ENCODE measurements around the gene CCDC33. TPM values are rescaled to one million over a fixed set of nuclear protein-coding genes. Genes with fewer than 3 reads are reported as not detected.

Gene CCDC33
- total RNA-seq, 2 donors from 2014 or later: 0.10 to 0.21 TPM

DNA sequence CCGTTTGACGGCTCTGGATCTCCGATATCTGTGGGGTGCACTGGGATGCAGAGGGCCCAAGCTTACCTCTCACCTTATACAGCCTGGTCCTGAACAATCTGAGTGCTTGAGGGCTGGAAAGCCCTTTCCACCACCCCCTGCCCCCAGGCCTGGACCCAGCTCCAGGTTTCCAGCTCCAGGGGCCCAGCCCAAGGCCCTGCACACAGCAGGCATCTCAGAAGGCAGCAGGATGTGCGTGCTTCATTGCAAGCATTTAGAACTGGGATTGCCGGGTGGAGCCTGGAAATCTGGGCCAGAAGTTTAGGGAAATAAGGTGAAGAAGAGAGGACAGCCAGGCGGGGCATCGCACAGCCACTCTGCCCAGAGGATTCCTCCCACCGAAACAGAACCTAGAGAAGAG is 25.6 kb downstream of the CCDC33 start:
- Histone ChIP-seq H3K9ac (ENCODE audit: low read depth in 2 of 2, low read length in 2 of 2) (no peak overlapping the region), H3K9me3 (no peaks in the 10 kb centered on the region), H3K36me3 (no peaks in the 10 kb centered on the region), H3K27me3 (no peaks in the 10 kb centered on the region), H3K27ac (no peak overlapping the region), H3K4me3 (no peak overlapping the region), H3K4me1 (no peaks in the 10 kb centered on the region)
- no peak for DNase-seq
- TF ChIP-seq, protein P1, sequence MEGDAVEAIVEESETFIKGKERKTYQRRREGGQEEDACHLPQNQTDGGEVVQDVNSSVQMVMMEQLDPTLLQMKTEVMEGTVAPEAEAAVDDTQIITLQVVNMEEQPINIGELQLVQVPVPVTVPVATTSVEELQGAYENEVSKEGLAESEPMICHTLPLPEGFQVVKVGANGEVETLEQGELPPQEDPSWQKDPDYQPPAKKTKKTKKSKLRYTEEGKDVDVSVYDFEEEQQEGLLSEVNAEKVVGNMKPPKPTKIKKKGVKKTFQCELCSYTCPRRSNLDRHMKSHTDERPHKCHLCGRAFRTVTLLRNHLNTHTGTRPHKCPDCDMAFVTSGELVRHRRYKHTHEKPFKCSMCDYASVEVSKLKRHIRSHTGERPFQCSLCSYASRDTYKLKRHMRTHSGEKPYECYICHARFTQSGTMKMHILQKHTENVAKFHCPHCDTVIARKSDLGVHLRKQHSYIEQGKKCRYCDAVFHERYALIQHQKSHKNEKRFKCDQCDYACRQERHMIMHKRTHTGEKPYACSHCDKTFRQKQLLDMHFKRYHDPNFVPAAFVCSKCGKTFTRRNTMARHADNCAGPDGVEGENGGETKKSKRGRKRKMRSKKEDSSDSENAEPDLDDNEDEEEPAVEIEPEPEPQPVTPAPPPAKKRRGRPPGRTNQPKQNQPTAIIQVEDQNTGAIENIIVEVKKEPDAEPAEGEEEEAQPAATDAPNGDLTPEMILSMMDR (IDR thresholded peaks at IDR 0.05): no peak
- intact Hi-C loops (cut with DNase I): no loop called here

DNA sequence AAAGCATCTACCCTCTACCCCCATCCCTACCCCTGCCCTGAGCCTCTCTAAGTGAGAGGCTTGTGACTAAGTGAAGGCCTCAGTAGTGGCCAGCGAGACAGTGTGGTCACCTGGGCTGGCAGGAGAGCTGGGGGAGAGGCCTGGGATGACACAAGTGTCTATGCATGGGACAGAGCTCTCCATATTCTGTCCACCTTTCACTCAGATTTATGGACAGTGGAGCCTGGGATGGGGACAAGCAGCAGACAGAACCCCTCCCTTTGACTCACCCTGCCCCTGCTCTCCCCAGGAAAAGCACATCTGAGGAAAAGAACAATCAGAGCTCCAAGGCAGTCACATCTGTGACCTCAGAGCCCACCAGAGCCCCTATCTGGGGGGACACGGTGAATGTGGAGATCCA is 26.0 kb downstream of the CCDC33 start:
- no peaks in the 10 kb centered on the region for H3K4me1 ChIP-seq
- no peaks in the 10 kb centered on the region for H3K36me3 ChIP-seq
- H3K9me3 ChIP-seq: no peaks in the 10 kb centered on the region
- no peaks in the 10 kb centered on the region for H3K27me3 ChIP-seq
- H3K9ac ChIP-seq (ENCODE audit: low read depth in 2 of 2, low read length in 2 of 2): no peak overlapping the region
- H3K27ac ChIP-seq: no peak overlapping the region
- intact Hi-C loops (cut with DNase I): no loop called here
- no peak for DNase-seq
- no peak overlapping the region for H3K4me3 ChIP-seq
- TF ChIP-seq, protein P1 (IDR thresholded peaks at IDR 0.05): no peak

DNA sequence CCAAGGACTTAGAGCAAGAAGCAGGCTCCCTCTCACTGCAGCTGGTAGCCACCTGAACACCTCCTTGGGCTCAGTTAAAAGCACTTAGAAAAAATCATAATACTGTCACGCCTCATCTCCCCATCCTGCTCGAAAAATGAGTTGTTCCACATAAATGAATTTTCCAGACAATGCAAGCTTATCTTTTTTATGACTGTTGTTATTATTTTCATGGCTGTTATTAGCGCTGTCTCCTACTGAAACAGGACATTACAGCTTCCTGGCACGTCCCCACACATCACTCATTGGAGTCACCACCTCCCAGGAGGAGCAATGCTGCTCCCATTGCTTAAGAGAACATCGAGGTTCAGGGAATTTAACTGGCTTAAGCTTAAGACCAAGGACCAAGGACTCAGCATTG is 26.5 kb downstream of the CCDC33 start:
- TF ChIP-seq, protein P1 (IDR thresholded peaks at IDR 0.05): no peak
- no peak for DNase-seq
- intact Hi-C loops (cut with DNase I): no loop called here
- Histone ChIP-seq H3K27me3 (no peaks in the 10 kb centered on the region), H3K4me3 (no peak overlapping the region), H3K4me1 (no peaks in the 10 kb centered on the region), H3K36me3 (no peaks in the 10 kb centered on the region), H3K9me3 (no peaks in the 10 kb centered on the region), H3K9ac (ENCODE audit: low read depth in 2 of 2, low read length in 2 of 2) (no peak overlapping the region), H3K27ac (no peak overlapping the region)

DNA sequence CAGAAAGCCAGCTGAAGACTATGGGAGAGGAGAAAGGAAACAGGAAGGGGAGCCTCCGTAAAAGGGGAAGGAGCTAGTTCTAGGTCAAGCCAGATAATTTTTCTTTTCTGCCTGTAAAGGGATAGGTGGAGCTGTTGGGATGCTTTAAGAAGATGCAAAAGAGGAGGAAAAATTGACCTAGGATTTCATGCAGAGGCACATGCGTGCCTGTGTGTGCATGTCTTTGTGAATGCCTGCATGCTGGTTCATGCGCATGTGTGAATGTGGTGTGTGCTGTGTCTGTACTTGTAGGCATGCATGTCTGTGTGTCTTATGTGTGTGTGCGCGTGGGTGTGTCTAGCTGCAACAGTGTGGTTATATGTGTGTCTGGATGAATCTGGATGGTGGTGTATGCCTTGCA is 27.3 kb downstream of the CCDC33 start:
- no peaks in the 10 kb centered on the region for H3K4me1 ChIP-seq
- TF ChIP-seq, protein P1 (IDR thresholded peaks at IDR 0.05): no peak
- no peak overlapping the region for H3K9ac ChIP-seq (ENCODE audit: low read depth in 2 of 2, low read length in 2 of 2)
- intact Hi-C loops (cut with DNase I): no loop called here
- H3K27ac ChIP-seq: no peak overlapping the region
- H3K4me3 ChIP-seq: no peak overlapping the region
- no peaks in the 10 kb centered on the region for H3K36me3 ChIP-seq
- DNase-seq: no peak
- H3K9me3 ChIP-seq: no peaks in the 10 kb centered on the region
- H3K27me3 ChIP-seq: no peaks in the 10 kb centered on the region

DNA sequence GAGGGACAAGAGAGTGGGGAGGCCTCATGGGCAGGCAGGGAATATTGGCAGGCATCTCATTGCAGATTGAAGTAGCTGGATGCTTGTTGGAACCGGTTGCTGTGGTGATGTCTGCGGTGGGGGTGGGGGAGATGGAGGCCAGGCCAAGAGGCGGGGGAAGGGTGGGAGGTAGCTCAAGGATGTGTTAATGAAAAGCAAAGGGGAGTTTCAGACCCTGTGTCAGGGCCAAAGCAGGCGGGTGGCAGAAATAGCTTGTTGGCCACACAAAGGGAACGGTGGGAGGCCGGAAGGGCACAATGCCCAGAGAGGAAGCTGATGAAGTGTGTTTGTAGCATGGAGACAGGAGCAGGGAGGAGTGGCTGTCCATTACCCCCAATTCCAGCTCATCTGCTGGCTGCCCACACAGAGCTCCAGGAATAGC is 28.0 kb downstream of the CCDC33 start:
- TF ChIP-seq, protein P1 (IDR thresholded peaks at IDR 0.05): no peak
- H3K9ac ChIP-seq (ENCODE audit: low read depth in 2 of 2, low read length in 2 of 2): no peak overlapping the region
- H3K4me1 ChIP-seq: no peaks in the 10 kb centered on the region
- H3K9me3 ChIP-seq: no peaks in the 10 kb centered on the region
- H3K27me3 ChIP-seq: no peaks in the 10 kb centered on the region
- H3K36me3 ChIP-seq: no peaks in the 10 kb centered on the region
- intact Hi-C loops (cut with DNase I): no loop called here
- DNase-seq: no peak
- no peak overlapping the region for H3K4me3 ChIP-seq
- no peak overlapping the region for H3K27ac ChIP-seq

All from colonic mucosa (tissue), 4 donors.